Activated CD4-positive, alpha-beta memory T cell treated with anti-CD3 and anti-CD28 coated beads, Interleukin-2, amount 10 ng/mL, durations not matched to agents 7 days and 5 days (primary cell): ENCODE measurements around the gene UBE2R2. TPM values are rescaled to one million over a fixed set of nuclear protein-coding genes. Genes with fewer than 3 reads are reported as not detected.
"Not testable (repeated sequence)": the region's sequence is repeated elsewhere in the genome, so short reads cannot be mapped to it uniquely, and the experiment has no call there.

Source experiments
- CTCF ChIA-PET: fragments of 350-600 bp; sonication (Branson Sonifier 250); formaldehyde crosslinking; loops from one replicate; lab custom pipeline; 2021; ENCODE audit warnings: antibody characterized with exemption, inconsistent platforms; lab: Charles Lee
- POLR2A ChIA-PET: fragments of 350-600 bp; sonication (Branson Sonifier 250); formaldehyde crosslinking; loops from one replicate; lab custom pipeline; 2021; ENCODE audit warnings: antibody characterized with exemption; lab: Charles Lee
- DNase-seq: peaks from one replicate; pipeline ENCODE4 v3.0.0-alpha.2; 2020
- H3K27ac Mint-ChIP-seq: one replicate; pipeline ENCODE4 v1.8.0; 2021; ENCODE audit warnings: mild to moderate bottlenecking, mixed read lengths
- H3K27me3 Mint-ChIP-seq: one replicate; pipeline ENCODE4 v1.8.0; 2021; ENCODE audit warnings: mixed read lengths
- H3K36me3 Mint-ChIP-seq: one replicate; pipeline ENCODE4 v1.8.0; 2021; ENCODE audit warnings: low read depth, mixed read lengths
- H3K4me1 Mint-ChIP-seq: one replicate; pipeline ENCODE4 v1.8.0; 2021; ENCODE audit warnings: mixed read lengths
- H3K4me3 Mint-ChIP-seq: one replicate; pipeline ENCODE4 v1.8.0; 2021; ENCODE audit warnings: mild to moderate bottlenecking, mixed read lengths
- H3K9me3 Mint-ChIP-seq: one replicate; pipeline ENCODE4 v1.8.0; 2021; ENCODE audit warnings: mixed read lengths
- total RNA-seq, 2 experiments: library from RNA; stranded (reverse); gene quantifications; one replicate each; pipeline ENCODE4 v1.2.3, GENCODE V29; 2021

Gene UBE2R2, protein sequence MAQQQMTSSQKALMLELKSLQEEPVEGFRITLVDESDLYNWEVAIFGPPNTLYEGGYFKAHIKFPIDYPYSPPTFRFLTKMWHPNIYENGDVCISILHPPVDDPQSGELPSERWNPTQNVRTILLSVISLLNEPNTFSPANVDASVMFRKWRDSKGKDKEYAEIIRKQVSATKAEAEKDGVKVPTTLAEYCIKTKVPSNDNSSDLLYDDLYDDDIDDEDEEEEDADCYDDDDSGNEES
- 10 to 100 TPM; 35.8 to 37.7 TPM for total RNA-seq

DNA sequence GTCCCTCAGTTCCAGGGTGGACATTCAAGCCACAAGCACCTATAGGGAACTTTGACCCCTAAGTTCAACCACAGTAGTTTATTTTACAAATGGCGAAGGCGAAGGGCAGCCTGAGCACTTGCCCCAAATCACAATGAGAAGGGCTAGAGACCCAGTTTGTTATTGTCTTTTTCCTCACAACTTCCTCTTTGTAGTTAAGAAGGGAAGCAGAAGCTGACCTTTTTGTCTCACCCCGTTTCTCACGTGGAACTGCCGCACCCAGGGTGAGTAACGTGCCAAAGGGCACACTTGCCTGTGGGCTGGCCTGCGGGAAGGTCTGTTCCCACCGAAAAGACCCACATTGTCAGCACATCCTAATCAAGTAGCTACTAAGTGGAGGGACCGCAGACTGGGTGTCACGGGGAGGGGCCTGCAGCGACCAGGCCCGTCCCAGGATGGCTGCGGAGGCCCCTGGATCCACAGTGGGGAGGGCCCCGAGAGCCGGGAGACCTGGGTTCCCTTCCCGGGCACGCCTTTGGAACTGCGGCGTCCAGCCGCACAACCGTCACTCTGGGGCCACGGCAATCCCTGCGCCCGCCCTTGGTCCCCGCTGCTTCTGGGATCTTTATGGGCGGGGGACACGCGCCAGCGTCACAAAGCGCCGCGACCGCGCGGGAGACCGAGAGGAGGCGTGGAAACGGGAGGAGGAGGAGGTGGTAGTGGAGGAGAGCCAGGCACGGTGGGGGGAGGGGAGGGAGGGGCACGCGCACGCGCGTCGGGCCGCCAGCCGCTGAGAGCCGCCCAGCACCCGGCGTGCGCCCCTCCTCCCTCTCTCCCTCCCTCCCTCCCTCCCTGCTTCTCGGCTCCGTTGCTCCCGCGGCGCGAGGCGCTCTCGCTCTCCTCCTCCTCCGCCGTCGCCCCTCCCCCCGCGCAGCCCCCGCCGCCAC lies at the start of gene UBE2R2:
UBE2R2 (plus strand) TSS at position 834 of the 926 bp plus-strand sequence. CDS start 598 bp downstream, outside the sequence.
- POLR2A ChIA-PET, result interaction anchor here (0.8 to 1.6 kb wide), 7 partner anchors 9 to 560 kb away, joined by 3 to 12 read pairs (median 5); partner anchors contain the start of genes MYORG and UBAP2
- Mint-ChIP-seq H3K4me1 (peaks cover 62% of the 10 kb centered on the region), H3K4me3 (peak within 1 kb of the TSS; percentile 97), H3K9me3 (no peaks in the 10 kb centered on the region), H3K36me3 (peaks cover 16% of the 10 kb centered on the region), H3K27me3 (peaks cover 8% of the 10 kb centered on the region), H3K27ac (peak within 1 kb of the TSS; percentile 97)
- CTCF ChIA-PET, result interaction anchor here (0.9 to 4.5 kb wide), 8 partner anchors 9 to 561 kb away, joined by 3 to 43 read pairs (median 5); no protein-coding TSS in a partner anchor
- DNase-seq, result peak; percentile 93

DNA sequence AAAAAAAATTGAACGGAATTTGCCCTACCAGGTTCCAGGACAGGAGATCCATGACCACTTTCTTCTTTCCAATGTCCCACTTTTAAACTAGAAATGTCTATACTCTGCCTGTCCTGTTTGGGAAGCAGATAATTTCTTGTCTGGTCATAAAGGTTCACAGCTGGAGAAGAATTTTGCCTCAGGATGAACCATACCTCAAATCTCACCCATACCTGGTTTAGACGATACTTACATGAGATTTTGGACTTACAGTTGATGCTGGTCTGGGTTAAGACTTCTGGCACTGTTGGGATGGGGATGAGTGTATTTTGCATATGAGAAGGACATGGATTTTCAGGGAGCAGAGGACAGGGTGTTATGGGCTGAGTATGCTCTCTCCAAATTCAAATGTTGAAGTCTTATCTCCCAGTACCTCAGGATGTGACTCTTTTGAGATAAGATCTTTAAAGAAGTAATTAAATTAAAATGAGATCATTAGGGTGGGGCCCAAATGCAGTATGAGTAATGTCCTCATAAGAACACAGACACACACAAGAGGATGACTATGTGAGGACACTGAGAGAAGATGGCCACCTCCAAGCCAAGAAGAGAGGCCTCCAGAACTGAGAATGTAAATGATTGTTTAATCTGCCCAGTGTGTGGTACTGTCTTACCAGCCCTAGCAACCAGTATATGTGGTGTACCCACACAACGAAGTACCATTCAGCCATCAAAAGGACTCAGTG lies 46.6 kb upstream of the UBE2R2 start:
- H3K4me1 Mint-ChIP-seq, H3K27ac Mint-ChIP-seq, DNase-seq, H3K9me3 Mint-ChIP-seq, H3K4me3 Mint-ChIP-seq, CTCF ChIA-PET, POLR2A ChIA-PET, H3K36me3 Mint-ChIP-seq: not testable (repeated sequence)
- peaks cover 11% of the 10 kb centered on the region for H3K27me3 Mint-ChIP-seq

DNA sequence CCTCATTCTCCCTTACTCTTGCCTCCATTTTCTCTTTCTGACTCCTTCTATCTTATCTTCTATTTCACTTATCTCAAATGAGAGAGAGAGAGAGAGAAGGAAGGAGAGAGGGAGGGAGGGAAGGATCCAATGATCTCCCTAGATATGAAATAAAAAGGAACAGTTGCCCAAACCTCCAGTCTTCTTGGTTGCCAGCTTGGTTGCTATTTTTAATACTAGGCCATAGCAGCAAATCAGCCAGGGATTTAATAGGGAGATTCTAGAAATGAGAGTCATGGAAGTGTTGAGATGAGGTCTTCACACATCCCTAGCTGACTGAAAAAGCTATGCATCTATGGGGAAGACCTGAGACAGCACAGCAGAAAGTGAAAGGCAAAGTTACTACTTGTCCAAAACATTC lies 43.8 kb upstream of the UBE2R2 start:
- peaks cover 19% of the 10 kb centered on the region for H3K27me3 Mint-ChIP-seq
- H3K27ac Mint-ChIP-seq, H3K4me3 Mint-ChIP-seq, H3K9me3 Mint-ChIP-seq, H3K4me1 Mint-ChIP-seq, CTCF ChIA-PET, DNase-seq, H3K36me3 Mint-ChIP-seq, POLR2A ChIA-PET: not testable (repeated sequence)

DNA sequence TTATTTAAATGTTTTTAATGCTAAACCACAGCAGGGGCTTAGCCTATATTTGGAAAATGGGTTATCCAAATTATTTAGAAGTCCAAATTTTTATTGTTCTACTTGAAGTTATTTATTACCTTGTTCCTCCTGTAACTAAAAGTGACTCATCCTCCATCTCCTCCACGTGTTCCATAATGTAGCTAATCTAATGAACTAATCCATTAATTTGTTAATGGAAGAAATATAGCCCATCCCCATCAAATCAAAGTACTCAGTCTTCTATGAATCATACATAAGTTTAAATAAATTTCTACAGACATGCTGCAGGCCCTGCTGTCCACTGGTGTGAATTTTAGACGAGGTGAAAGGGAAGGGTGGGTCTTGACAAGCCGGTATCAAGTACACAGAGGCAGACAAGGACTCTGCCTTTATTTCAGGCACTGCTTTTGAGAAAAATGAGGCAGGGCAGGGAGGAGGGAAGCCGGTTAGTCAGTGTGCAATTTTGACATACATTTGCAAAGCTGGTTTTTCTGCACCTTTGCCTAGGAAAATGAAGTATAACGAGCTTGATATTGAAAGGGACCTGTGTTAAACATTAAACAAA lies 42.8 kb upstream of the UBE2R2 start:
- DNase-seq, H3K27ac Mint-ChIP-seq, H3K9me3 Mint-ChIP-seq, H3K36me3 Mint-ChIP-seq, POLR2A ChIA-PET, H3K4me3 Mint-ChIP-seq, CTCF ChIA-PET, H3K4me1 Mint-ChIP-seq: not testable (repeated sequence)
- peaks cover 23% of the 10 kb centered on the region for H3K27me3 Mint-ChIP-seq

DNA sequence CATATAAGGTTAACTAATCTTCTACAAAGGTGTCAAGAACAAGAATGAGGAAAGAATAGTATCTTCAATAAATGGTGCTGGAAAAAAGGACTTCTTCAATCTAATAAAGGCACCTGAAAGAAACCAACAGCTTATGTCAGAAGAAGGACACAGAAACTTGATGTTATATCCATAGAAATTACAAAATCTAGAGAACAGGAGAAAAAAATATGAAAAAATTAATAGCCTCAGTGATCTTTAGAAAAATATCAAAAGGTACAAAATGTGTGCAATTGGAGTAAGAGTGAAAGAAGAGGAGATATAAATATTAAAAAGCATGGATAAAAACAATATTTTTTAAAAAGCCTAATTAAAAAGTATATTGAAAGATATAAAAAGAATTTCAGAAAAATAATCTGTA lies 40.4 kb upstream of the UBE2R2 start:
- ChIA-PET POLR2A (no interaction called here), CTCF (interaction anchor here (0.9 to 4.6 kb wide), 3 partner anchors 28 to 153 kb away, joined by 4 to 50 read pairs (median 15); no protein-coding TSS in a partner anchor)
- DNase-seq, result no peak
- Mint-ChIP-seq H3K36me3 (no peaks in the 10 kb centered on the region), H3K27me3 (peaks cover 32% of the 10 kb centered on the region), H3K4me1 (no peaks in the 10 kb centered on the region), H3K9me3 (no peaks in the 10 kb centered on the region), H3K4me3 (no peak overlapping the region), H3K27ac (no peak overlapping the region)

DNA sequence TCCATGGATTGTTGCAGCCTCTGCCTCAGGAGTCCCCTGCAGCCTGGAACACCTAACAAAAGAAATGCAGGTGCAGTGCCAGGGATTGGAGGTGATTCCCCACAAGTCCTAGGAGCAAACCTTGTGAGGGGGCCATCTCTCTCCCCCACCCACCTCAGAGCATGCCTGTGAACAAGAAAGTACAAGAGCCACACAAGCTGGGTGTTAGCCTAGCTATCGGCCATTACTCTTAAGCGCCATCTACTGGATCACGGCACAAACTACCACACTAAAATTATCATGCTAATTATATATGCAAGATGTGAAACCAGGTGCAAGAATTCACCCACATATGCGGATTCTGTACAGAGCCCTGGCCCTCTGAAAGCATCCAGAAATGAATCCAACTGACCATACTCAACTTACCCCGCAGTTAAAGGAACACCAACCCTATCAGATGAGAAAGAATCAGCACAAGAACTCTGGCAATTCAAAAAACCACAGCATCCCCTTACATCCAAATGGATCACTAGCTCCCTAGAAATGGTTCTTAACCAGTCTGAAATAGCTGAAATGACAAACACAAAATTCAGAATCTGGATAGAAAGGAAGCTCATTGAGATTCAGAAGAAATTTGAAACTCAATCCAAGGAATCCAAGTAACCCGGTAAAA lies 38.1 kb upstream of the UBE2R2 start:
- Mint-ChIP-seq H3K27ac (no peak overlapping the region), H3K4me1 (no peaks in the 10 kb centered on the region), H3K9me3 (no peaks in the 10 kb centered on the region), H3K4me3 (no peak overlapping the region), H3K27me3 (peaks cover 35% of the 10 kb centered on the region), H3K36me3 (no peaks in the 10 kb centered on the region)
- POLR2A ChIA-PET, result interaction anchor here (1.2 kb wide), 1 partner anchor 41 kb away, joined by 3 read pairs; no protein-coding TSS in a partner anchor
- CTCF ChIA-PET, result interaction anchor here (0.5 to 4.6 kb wide), 19 partner anchors 8 to 652 kb away, joined by 3 to 50 read pairs (median 4); no protein-coding TSS in a partner anchor
- DNase-seq, result peak; percentile 54

DNA sequence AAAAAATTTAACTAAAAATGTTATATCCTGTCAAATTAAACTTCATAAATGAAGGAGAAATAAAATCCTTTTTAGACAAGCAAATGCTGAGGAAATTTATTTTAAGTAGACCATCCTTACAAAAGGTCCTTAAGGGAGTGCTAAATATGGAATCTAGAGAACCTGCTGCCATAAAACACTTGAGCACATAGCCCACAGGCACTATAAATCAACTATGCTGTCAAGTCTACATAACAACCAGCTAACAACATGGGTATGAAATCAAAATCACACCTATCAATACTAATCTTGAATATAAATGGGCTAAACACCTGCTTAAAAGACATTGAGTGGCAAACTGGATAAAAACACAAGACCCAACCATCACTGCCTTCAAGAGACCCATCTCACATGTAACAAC lies 36.7 kb upstream of the UBE2R2 start:
- CTCF ChIA-PET, result interaction anchor here (1.8 to 4.6 kb wide), 2 partner anchors 42 to 157 kb away, joined by 11 to 50 read pairs; no protein-coding TSS in a partner anchor
- Mint-ChIP-seq H3K27ac (no peak overlapping the region), H3K9me3 (no peaks in the 10 kb centered on the region), H3K4me1 (no peaks in the 10 kb centered on the region), H3K27me3 (peaks cover 35% of the 10 kb centered on the region), H3K36me3 (no peaks in the 10 kb centered on the region), H3K4me3 (no peak overlapping the region)
- no peak for DNase-seq
- POLR2A ChIA-PET, result no interaction called here

DNA sequence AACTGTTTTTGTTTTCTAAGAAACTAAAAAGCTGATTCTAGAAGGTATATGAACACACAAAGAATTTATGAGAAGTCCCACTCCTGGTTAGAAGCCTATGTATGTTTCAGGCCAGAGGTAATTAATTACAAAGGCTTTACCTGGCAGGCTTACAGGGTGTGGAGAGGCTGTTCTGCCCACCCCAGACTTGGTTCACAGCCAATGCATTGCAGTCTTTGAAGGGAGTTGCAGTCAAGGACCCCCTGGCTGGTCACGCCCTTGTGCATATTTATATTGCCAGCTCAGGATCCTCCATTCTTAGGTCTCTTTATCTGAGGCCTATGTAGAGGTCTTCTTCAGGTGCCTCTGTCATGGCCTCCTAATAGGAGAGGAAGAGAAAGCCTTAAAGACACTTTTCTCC lies 35.2 kb upstream of the UBE2R2 start:
- Mint-ChIP-seq H3K9me3 (no peaks in the 10 kb centered on the region), H3K4me3 (no peak overlapping the region), H3K36me3 (no peaks in the 10 kb centered on the region), H3K4me1 (no peaks in the 10 kb centered on the region), H3K27ac (no peak overlapping the region), H3K27me3 (peaks cover 40% of the 10 kb centered on the region)
- no peak for DNase-seq
- POLR2A ChIA-PET, result no interaction called here
- CTCF ChIA-PET, result interaction anchor here (1.8 kb wide), 1 partner anchor 158 kb away, joined by 11 read pairs; no protein-coding TSS in a partner anchor

DNA sequence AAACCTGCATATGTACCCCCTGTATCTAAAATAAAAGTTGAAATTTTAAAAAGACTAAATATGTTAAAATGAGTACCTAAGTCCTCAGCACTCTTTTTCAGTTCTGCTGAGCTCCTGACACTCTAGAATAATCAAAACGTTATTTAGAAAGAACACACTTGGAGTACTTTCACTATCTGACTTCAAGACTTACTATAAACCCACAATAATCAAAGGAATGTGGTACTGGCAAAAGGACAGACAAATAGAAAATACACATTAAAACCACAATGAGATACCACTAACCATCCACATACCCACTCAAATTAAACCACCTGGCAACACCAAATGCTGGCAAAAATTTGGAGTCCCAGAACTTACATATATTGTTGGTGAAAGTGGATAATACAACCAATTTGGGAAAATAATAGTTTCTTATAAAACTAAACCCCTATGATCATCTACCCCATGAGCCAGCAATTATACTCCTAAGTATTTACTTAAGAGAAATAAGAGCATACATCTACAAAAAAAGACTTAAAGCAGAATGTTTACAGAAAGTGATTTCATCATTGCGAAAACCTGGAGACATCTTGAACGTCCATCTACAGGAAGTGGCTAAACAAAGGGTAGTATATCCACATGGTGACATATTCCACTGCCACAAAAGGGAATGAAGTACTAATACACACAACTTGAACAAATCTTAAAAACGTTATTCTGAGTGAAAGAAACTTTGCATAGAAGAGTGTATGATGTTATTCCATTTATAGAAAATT lies 34.4 kb upstream of the UBE2R2 start:
- POLR2A ChIA-PET, result no interaction called here
- Mint-ChIP-seq H3K4me1 (no peaks in the 10 kb centered on the region), H3K9me3 (no peaks in the 10 kb centered on the region), H3K36me3 (no peaks in the 10 kb centered on the region), H3K4me3 (no peak overlapping the region), H3K27ac (no peak overlapping the region), H3K27me3 (peaks cover 44% of the 10 kb centered on the region)
- CTCF ChIA-PET, result no interaction called here
- no peak for DNase-seq

DNA sequence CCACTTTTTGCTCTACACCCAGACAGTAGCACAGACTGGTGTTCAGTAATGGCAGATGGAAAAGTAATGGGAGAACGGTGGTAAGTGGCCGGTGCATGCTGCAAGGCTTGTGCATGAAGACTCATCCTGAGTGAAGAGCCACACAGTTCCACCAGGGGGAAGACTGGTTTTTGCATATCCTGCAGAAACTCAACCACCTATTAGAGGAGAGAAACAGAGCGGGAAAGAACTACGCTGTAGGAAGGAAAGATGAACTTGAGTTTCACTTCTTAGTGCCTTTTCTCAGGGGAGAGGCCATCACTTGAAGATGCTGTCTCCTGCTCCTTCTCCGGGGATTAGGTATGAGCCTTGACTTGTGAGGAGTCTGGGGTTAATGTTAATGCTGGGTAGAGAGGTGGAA lies 31.0 kb upstream of the UBE2R2 start:
- H3K4me1 Mint-ChIP-seq, result no peaks in the 10 kb centered on the region
- DNase-seq, result no peak
- no peak overlapping the region for H3K27ac Mint-ChIP-seq
- H3K4me3 Mint-ChIP-seq, result no peak overlapping the region
- POLR2A ChIA-PET, result no interaction called here
- no peaks in the 10 kb centered on the region for H3K9me3 Mint-ChIP-seq
- CTCF ChIA-PET, result no interaction called here
- H3K27me3 Mint-ChIP-seq, result peaks cover 41% of the 10 kb centered on the region
- H3K36me3 Mint-ChIP-seq, result no peaks in the 10 kb centered on the region

DNA sequence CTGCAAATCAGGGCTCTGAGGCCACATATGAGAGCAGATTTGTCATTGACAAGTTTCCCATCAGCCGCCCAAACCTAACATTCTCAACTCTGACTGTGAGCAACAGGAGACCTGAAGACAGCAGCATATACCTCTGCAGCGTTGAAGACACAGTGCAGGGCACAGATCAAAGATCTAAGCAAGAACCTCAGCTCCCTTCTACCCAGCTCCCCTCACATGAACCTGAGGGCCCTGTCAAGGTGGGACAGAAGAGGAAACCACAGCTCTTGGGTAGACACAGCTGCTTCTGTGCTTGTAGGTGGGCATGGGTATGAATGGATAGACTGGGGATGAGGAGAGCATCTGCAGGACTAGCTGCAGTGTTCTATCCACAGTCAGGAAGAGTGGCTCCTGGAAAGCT lies 30.3 kb upstream of the UBE2R2 start:
- Mint-ChIP-seq H3K4me3 (no peak overlapping the region), H3K27ac (no peak overlapping the region), H3K36me3 (no peaks in the 10 kb centered on the region), H3K27me3 (peaks cover 44% of the 10 kb centered on the region), H3K4me1 (no peaks in the 10 kb centered on the region), H3K9me3 (no peaks in the 10 kb centered on the region)
- POLR2A ChIA-PET, result interaction anchor here (0.6 kb wide), 1 partner anchor 180 kb away, joined by 3 read pairs; no protein-coding TSS in a partner anchor
- no peak for DNase-seq
- CTCF ChIA-PET, result interaction anchor here (1.1 kb wide), 1 partner anchor 8 kb away, joined by 3 read pairs; no protein-coding TSS in a partner anchor
